Lower leg skin (tissue), 3 donors: Measurements from ENCODE around the gene METTL16.

Experiments used
- CTCF ChIP-seq, 3 donors: fragments of 450-650 bp; IDR thresholded peaks; one replicate each; pipeline ENCODE4 v1.5.1; 2016; ENCODE audit warnings: antibody characterized with exemption in 3 of 3, mild to moderate bottlenecking in 3 of 3, moderate library complexity in 2 of 3
- POLR2A ChIP-seq, 2 donors: fragments of 450-650 bp; IDR thresholded peaks; one replicate each; pipeline ENCODE4 v1.6.1; 2016 to 2017; ENCODE audit warnings: antibody characterized with exemption in 2 of 2, mild to moderate bottlenecking in 1 of 2, moderate library complexity in 1 of 2

- TF ChIP-seq CTCF (IDR thresholded peaks at IDR 0.05) = no peak
- no peak for TF ChIP-seq POLR2A (IDR thresholded peaks at IDR 0.05)
Observed at GRCh38 chr17:2449486-2449885, 62.2 kb downstream of the METTL16 start.
